ENCODE results near the gene CLMN. TPM values are rescaled to one million over a fixed set of nuclear protein-coding genes. Genes with fewer than 3 reads are reported as not detected.

Gene CLMN, protein sequence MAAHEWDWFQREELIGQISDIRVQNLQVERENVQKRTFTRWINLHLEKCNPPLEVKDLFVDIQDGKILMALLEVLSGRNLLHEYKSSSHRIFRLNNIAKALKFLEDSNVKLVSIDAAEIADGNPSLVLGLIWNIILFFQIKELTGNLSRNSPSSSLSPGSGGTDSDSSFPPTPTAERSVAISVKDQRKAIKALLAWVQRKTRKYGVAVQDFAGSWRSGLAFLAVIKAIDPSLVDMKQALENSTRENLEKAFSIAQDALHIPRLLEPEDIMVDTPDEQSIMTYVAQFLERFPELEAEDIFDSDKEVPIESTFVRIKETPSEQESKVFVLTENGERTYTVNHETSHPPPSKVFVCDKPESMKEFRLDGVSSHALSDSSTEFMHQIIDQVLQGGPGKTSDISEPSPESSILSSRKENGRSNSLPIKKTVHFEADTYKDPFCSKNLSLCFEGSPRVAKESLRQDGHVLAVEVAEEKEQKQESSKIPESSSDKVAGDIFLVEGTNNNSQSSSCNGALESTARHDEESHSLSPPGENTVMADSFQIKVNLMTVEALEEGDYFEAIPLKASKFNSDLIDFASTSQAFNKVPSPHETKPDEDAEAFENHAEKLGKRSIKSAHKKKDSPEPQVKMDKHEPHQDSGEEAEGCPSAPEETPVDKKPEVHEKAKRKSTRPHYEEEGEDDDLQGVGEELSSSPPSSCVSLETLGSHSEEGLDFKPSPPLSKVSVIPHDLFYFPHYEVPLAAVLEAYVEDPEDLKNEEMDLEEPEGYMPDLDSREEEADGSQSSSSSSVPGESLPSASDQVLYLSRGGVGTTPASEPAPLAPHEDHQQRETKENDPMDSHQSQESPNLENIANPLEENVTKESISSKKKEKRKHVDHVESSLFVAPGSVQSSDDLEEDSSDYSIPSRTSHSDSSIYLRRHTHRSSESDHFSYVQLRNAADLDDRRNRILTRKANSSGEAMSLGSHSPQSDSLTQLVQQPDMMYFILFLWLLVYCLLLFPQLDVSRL
- polyA plus RNA-seq (2013, experiment 1 of 2; ENCODE audit: insufficient read length), result 4.8 TPM
- polyA plus RNA-seq (2013, experiment 2 of 2; ENCODE audit: insufficient read length), result 3.7 TPM

DNA sequence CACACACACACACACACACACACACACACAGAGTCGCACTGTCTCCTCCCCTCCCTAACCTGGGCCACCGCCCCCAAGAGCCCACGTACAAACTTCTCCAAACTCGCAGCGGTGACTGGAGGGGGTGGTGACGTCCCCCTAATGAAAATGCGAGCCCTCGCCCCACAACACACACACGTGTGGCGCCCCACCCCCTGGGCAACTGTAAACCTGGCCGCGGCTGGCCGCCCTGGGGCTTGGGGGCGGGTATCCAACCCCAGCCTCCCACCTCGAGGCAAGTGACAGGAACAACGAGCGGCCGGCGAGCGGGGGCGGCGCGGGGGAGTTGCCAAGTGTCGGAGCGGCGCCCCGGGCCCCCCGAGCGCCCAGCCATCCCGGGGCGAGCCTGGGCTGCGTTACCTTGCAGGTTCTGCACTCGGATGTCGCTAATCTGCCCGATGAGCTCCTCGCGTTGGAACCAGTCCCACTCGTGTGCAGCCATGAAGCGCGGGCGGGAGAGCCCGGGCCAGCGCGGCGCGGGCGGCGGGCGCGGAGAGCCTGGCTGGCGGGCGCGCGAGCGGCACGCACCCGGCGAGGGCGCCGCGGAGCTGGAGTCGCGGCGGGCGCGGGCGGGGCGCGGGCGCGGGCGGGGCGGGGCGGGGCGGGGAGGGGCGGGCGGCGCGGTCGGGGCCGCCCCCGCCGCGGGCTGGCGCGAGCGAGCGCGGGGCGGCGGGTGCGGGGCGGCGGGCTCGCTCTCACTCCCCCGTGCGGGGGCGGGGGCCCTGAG lies at the start of gene CLMN:
CLMN (minus strand) TSS at position 597 of the 766 bp plus-strand sequence; CDS start at position 481, 116 bp downstream.
- DNase-seq, result peak; percentile 37

DNA sequence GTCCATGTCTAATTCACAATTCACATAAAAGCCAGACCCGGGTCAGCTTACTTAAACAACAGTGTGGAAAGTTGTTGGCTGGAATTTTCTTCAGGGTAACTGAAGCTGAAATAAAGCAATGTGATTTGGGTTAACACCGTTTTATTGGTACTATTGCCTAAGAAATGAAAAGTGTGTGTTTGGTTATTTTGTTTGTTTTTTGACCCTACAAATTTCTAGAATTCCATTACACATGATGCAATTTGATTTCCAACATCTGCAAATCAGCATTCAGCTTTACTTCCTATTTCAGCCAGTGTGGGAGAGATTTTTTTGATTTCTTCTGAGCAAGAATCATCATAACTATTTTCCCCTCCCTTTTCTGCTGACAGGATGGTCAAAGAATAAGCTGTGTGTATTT lies 45.7 kb upstream of the CLMN start:
- DNase-seq, result peak; percentile 34

GRCh38 chr14:95364481-95365209 lies 44.9 kb upstream of the CLMN start:
- DNase-seq, result no peak

GRCh38 chr14:95363468-95363954 lies 43.8 kb upstream of the CLMN start:
- DNase-seq, result no peak

DNA sequence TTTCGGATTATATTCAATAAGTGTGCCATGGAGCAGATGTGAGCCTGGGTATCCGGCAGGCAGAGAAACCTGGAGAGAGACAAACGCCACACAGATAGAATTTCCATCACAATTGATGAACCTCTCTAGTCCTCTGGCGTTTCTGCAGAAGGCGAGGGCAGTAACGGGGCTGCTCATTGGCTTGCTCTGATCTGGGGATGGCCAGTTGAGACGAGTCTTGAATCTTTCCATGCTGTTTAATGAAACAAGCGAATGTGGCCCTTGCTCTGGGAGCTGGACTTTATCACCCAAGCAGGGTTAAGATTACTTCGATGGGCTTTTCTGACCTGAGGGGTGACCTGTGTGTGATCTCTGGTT lies 42.4 kb upstream of the CLMN start:
- DNase-seq, result no peak

DNA sequence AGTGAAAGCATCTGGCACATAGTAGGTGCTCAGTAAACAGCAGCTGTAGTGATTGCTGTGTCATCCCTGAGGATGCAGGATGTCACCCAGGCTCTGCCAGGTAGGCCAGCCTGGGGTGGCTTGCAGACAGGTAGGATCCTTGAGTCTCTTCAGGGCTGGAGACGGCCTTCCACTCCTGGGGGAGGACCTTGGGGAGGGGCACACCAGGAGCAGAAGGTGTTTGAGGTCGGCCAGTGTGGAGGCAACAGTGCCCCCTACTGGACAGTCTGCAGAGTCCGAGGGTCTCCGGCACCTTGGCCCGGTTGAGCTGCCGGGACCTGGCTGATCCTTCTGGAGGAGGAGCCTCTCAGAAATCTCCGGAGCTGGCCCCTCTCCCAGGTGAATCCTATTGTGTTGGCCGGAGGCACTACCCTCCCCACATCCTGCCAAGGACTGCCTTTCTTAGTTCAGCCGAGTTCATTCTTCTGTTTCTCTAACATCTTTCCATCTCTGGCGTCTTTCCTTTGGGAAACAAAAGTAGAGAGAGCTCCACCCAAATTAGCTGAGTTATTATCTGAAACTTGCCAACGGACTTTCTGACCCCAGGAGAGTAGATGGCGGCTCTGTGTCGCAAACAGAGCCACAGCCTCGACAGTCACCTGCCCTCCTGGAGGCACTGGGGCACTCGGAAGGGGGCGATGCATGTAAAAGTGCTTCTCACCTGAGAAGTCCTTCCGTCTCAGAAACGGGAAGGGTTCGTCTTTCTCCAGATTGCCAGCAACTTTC lies 41.8 kb upstream of the CLMN start:
- DNase-seq, result no peak

GRCh38 chr14:95360828-95361227 lies 41.1 kb upstream of the CLMN start:
- no peak for DNase-seq

- DNase-seq, result no peak
Observed at GRCh38 chr14:95359994-95360826, 40.5 kb upstream of the CLMN start.

GRCh38 chr14:95356245-95356869 lies 36.6 kb upstream of the CLMN start:
- no peak for DNase-seq

DNA sequence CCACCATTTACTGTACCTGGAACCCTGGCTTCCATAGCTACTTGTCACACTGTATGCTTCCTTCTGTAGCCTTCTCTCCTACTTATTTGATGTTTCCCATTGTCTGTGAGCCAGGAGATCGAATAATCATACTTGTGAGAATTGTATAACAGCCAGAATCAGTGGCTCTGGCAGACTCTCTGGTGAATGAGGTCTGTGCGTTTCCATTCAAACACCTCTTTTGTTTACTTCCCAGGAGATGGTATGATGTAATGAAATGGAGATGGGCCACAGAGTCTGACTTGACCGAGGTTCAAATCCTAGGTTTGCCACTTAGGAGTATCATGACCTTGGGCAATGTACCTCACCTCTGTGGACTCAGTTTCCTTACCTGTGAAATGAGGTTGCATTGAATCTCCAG lies 35.7 kb upstream of the CLMN start:
- DNase-seq, result no peak

- DNase-seq, result no peak
Observed at GRCh38 chr14:95354834-95355233, 35.1 kb upstream of the CLMN start.

DNA sequence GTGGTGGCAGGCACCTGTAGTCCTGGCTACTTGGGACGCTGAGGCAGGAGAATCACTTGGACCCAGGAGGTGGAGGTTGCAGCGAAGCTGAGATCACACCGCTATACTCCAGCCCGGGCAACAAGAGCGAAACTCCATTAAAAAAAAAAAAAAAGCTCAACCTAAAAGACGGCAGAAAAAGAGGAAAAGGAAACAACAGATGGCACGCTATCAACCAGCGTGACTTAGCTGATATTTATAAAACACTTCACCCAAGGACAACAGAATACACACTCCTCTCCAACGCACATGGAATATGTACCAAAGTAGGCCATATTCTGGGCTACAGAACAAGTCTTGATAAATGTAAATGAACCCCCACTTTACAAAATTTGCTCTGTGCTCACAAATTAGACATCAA lies 34.0 kb upstream of the CLMN start:
- no peak for DNase-seq

DNA sequence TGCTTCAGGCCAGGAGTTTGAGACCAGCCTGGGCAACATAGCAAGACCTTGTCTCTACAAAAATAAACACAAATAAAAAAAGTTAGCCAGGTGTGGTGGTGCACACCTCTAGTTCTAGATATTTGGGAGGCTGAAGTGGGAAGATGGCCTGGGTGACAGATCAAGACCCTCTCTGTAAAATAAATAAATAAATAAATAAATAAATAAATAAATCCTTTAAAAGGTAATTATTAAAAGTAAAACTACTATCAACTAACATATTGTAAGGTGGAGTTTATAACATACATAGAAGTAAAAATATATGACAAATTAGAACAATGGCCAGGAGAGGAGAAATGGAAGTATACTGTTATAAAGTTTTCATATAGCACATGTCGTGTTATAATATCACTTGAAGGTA lies 33.3 kb upstream of the CLMN start:
- no peak for DNase-seq

- DNase-seq, result peak; percentile 7
Observed at GRCh38 chr14:95352481-95352880, 32.8 kb upstream of the CLMN start.

DNA sequence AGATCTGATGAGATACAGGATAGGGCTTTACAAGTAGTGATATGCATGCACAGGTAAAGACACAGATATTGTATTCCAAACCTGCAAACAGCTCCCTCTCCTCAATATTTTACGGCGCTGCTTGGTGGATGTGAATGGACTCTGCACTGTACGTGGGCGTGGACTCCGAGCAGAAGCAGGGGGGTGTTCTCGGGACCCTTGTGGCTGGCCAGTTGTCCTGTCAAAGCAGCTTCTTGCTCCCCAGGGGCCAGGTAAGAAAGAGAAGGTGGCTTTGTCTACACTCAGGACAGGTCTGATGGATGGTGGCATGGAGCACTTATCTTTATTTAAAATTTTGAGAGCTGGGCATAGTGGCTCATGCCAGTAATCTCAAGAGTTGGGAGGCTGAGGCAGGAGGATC lies 29.5 kb upstream of the CLMN start:
- no peak for DNase-seq

DNA sequence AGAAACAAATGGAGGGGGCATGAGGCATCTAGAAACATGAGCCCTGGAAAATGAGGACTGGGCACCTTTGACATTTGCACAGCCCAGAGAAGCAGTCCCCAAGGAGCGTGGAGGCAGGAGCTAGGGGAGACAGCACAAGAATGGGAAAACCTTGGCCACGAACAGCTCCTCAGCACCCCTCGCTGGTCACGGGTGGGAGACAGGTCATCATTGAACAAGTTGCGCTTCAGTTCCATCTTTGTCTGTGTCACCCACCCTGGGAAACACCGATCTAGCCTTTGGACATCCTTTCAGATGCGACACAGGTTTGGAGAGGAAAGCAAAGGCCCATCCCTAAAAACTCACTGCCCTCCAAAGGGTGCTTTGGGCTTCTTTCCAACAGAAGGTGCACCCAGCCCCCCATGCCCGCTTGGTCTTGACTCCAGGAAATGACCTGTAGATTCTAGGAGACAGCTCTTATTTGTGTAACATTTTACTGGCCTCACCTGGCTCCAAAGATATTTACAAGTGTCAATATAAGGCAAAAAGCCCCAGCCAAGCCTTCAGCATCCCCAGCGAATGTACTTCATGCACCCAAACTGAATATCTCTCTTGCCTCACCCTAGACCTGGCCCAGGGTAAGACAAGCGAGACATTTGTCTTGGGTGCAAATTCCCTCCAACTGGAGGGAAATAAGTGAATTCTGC lies 28.8 kb upstream of the CLMN start:
- DNase-seq, result no peak

DNA sequence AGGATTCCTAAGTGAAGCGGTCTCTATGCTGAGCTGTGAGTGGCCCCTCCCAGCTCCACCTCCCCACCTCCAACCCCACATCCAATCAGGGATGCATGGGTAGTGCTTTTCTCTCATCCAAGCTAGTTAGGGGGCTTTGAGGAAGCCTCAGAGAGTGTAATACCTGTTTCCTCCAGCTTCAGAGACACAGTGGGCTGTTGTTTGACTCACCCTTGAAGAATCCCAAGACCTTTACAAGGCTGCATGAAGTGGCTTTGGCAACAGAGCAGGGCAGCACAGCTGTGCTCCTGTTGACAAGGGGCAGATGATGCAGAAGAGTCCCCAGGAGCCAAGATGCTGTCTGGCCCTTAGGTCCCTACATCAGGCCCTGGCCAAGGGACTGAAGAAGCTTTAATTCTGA lies 27.1 kb upstream of the CLMN start:
- peak; percentile 15 for DNase-seq

DNA sequence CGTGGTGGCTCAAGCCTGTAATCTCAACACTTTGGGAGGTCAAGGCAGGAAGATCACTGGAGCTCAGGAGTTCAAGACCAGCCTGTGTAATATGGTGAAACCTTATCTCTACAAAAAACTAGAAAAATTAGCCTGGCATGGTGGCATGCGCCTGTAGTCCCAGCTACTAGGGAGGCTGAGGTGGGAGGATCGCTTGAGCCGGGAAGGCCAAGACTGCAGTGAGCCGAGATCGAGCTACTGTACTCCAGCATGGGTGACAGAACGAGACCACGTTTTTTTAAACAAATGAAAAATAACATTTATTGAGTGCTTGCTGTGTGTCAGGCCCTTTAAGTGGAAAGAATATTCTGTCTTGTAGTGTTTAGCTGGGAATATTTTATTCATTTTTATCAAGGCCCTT lies 26.6 kb upstream of the CLMN start:
- DNase-seq, result no peak

DNA sequence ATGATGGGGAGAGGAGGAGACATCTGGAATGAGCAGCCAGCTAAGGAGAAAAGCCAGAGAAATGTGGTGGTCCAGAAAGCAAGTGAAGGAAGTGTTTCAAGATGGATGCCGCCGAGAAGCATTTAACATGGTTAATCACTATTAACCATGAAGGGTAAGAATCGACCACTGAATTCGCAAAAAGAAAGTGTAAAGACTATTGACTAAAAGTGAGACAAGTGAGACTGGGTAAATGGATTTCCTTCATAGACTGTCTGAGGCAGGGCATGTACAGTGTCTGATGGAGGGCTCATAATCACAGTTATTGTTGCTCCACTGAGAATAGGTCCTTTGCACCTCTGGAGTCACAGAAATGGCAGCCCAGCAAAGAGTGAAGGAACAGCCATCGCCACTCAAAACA lies 25.3 kb upstream of the CLMN start:
- DNase-seq, result no peak

Measured in fibroblast of skin of scalp (primary cell).